PC-9 (cell line): Measurements from ENCODE around the gene FCN2. TPM values are rescaled to one million over a fixed set of nuclear protein-coding genes. Genes with fewer than 3 reads are reported as not detected.

Experiments used
- BruUV-seq: library from RNA; stranded (reverse); fragments of 400-500 nt; replicated peaks from 2 replicates; lab custom pipeline; 2021; lab: Mats Ljungman, UMichigan
- CTCF ChIA-PET: fragments of 300-600 bp; sonication (Branson Sonifier 250); formaldehyde crosslinking; loops from one replicate; lab custom pipeline; 2022; ENCODE audit warnings: antibody characterized with exemption; lab: Charles Lee
- POLR2A ChIA-PET: fragments of 300-600 bp; sonication (Branson Sonifier 250); formaldehyde crosslinking; loops from one replicate; lab custom pipeline; 2022; ENCODE audit warnings: antibody characterized with exemption; ENCODE audit not compliant: unreplicated experiment; lab: Charles Lee
- DNase-seq, 2 experiments: peaks; one replicate each; pipeline versions ENCODE4 v3.0.0 to v3.0.0-alpha.2; 2015 to 2022; ENCODE audit warnings: mixed read lengths in 1 of 2
- H2AFZ ChIP-seq: fragments of 200-600 bp; sonication (generic); 2 replicates; pipeline ENCODE4 v1.8.1; 2017; ENCODE audit warnings: antibody characterized with exemption
- H3F3A ChIP-seq: fragments of 200-600 bp; sonication (generic); 2 replicates; pipeline ENCODE4 v1.8.1; 2017; ENCODE audit warnings: antibody characterized with exemption, mild to moderate bottlenecking, low read depth; ENCODE audit not compliant: insufficient read depth
- H3K27ac ChIP-seq: fragments of 200-600 bp; sonication (generic); 2 replicates; pipeline ENCODE4 v1.6.1; 2016; ENCODE audit warnings: mixed run types
- H3K27me3 ChIP-seq: fragments of 200-600 bp; sonication (generic); 2 replicates; pipeline ENCODE4 v1.6.1; 2016; ENCODE audit warnings: low read depth, mixed run types; ENCODE audit not compliant: insufficient read depth
- H3K36me3 ChIP-seq: fragments of 200-600 bp; sonication (generic); 2 replicates; pipeline ENCODE4 v1.6.1; 2016; ENCODE audit warnings: low read depth, mixed run types
- H3K4me1 ChIP-seq: fragments of 200-600 bp; sonication (generic); replicated peaks from 2 replicates; pipeline ENCODE4 v1.6.1; 2016; ENCODE audit warnings: mixed run types; ENCODE audit not compliant: insufficient read depth
- H3K4me2 ChIP-seq: fragments of 200-600 bp; sonication (generic); 2 replicates; pipeline ENCODE4 v1.6.1; 2017; ENCODE audit warnings: mixed run types
- H3K4me3 ChIP-seq: fragments of 200-600 bp; sonication (generic); 2 replicates; pipeline ENCODE4 v1.6.1; 2016; ENCODE audit warnings: mixed run types
- H3K79me2 ChIP-seq: fragments of 200-600 bp; sonication (generic); 2 replicates; pipeline ENCODE4 v1.6.1; 2017; ENCODE audit warnings: low read depth, mixed run types
- H3K9me2 ChIP-seq: fragments of 200-600 bp; sonication (generic); 2 replicates; pipeline ENCODE4 v1.8.1; 2017; ENCODE audit warnings: mild to moderate bottlenecking; ENCODE audit not compliant: insufficient read depth
- H3K9me3 ChIP-seq: fragments of 200-600 bp; sonication (generic); 2 replicates; pipeline ENCODE4 v1.8.1; 2016; ENCODE audit warnings: low read depth; ENCODE audit not compliant: insufficient read depth
- H4K20me1 ChIP-seq: fragments of 200-600 bp; sonication (generic); 2 replicates; pipeline ENCODE4 v1.8.1; 2017; ENCODE audit not compliant: insufficient read depth
- CTCF ChIP-seq: fragments of 200-600 bp; sonication (generic); conservative IDR thresholded peaks from 2 replicates; pipeline ENCODE4 v1.6.1; 2017; ENCODE audit warnings: mixed run types, antibody characterized with exemption, mild to moderate bottlenecking, moderate library complexity
- EZH2 ChIP-seq: fragments of 200-600 bp; sonication (generic); IDR thresholded peaks from 2 replicates; pipeline ENCODE4 v1.8.0; 2017; ENCODE audit warnings: antibody characterized with exemption, low read depth
- intact Hi-C: fragments of 100-400 bp; cut with micrococcal nuclease; formaldehyde crosslinking; loops from one replicate; pipeline ENCODE4 v1.10.0; 2022; ENCODE audit not compliant: unreplicated experiment
- total RNA-seq: library from RNA; stranded (reverse); gene quantifications from 2 replicates; pipeline ENCODE4 v1.2.3, GENCODE V29; 2021

The FCN2 gene
- total RNA-seq, 1 experiment from 2014 or later = not detected

DNA sequence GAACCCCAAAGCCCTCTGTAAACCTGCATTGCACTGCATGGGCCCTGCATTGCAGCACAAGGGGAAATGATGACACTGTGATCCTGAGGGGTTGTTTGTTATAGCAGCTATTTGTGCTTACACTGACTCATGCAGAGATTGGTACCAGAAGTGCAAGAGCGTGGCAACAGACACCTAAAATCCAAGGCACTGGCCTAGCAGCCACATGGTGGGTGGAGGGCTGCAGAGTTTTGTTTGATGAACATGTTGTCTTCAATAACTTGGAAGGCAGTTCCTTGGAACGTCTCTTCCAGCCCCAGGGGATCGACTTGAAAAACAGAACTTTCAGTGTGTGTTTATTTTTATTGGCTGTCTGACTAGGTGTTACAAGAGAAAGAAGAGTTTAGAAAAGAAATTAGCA is 14.5 kb downstream of the FCN2 start:
- H3K36me3 ChIP-seq = no peaks in the 10 kb centered on the region
- POLR2A ChIA-PET = interaction anchor here (0.5 kb wide), 1 partner anchor 111 kb away, joined by 3 read pairs; no protein-coding TSS in a partner anchor
- H3K27me3 ChIP-seq = peaks cover 86% of the 10 kb centered on the region
- H3K4me1 ChIP-seq = no peaks in the 10 kb centered on the region
- no peak overlapping the region for H3K27ac ChIP-seq
- intact Hi-C loops = no loop called here
- no peak for DNase-seq
- H3F3A ChIP-seq = no peaks in the 10 kb centered on the region
- peaks cover 6% of the 10 kb centered on the region; the same call in 1 of the 2 replicates for H3K9me3 ChIP-seq
- H3K4me3 ChIP-seq = no peak overlapping the region
- no peaks in the 10 kb centered on the region for H3K79me2 ChIP-seq
- H4K20me1 ChIP-seq = no peaks in the 10 kb centered on the region
- H3K4me2 ChIP-seq = no peak overlapping the region
- BruUV-seq = no TSS peak
- no peaks in the 10 kb centered on the region for H3K9me2 ChIP-seq
- CTCF ChIA-PET = interaction anchor here (0.6 kb wide), 1 partner anchor 140 kb away, joined by 5 read pairs; no protein-coding TSS in a partner anchor
- no peak for TF ChIP-seq EZH2
- TF ChIP-seq CTCF = no peak
- H2AFZ ChIP-seq = no peak overlapping the region

GRCh38 chr9:134895567-134895907 is 14.9 kb downstream of the FCN2 start:
- POLR2A ChIA-PET = interaction anchor here (0.5 to 0.7 kb wide), 2 partner anchors 111 to 129 kb away, joined by 3 read pairs; no protein-coding TSS in a partner anchor

More at GRCh38 chr9:134895567-134895907, 14.9 kb downstream of the FCN2 start:
- CTCF ChIA-PET = no interaction called here
- peaks cover 6% of the 10 kb centered on the region; the same call in 1 of the 2 replicates for H3K9me3 ChIP-seq
- intact Hi-C loops = no loop called here
- H3K27ac ChIP-seq = no peak overlapping the region
- TF ChIP-seq CTCF = no peak
- no peak for TF ChIP-seq EZH2
- no peaks in the 10 kb centered on the region for H3K4me1 ChIP-seq
- H4K20me1 ChIP-seq = no peaks in the 10 kb centered on the region
- no peak overlapping the region for H2AFZ ChIP-seq
- no TSS peak for BruUV-seq
- no peaks in the 10 kb centered on the region for H3F3A ChIP-seq
- no peak overlapping the region for H3K4me2 ChIP-seq
- peaks cover 81% of the 10 kb centered on the region for H3K27me3 ChIP-seq
- H3K9me2 ChIP-seq = no peaks in the 10 kb centered on the region
- H3K4me3 ChIP-seq = no peak overlapping the region
- no peak for DNase-seq
- no peaks in the 10 kb centered on the region for H3K36me3 ChIP-seq
- no peaks in the 10 kb centered on the region for H3K79me2 ChIP-seq
